GM12878 (cell line): ENCODE data around the gene TTLL4. TPM values are rescaled to one million over a fixed set of nuclear protein-coding genes. Genes with fewer than 3 reads are reported as not detected.

Experiments used
- ATAC-seq: fragments of 200-7000 bp; cut with Tn5 transposase; 3 replicates; pipeline ENCODE4 v1.9.1; 2020; ENCODE audit warnings: mild to moderate bottlenecking, moderate library complexity
- BruUV-seq: library from RNA; stranded (reverse); fragments of 400-500 nt; replicated peaks from 2 replicates; lab custom pipeline; 2021; lab: Mats Ljungman, UMichigan
- CTCF ChIA-PET: fragments of 300-600 bp; sonication (Branson Sonifier 250); formaldehyde crosslinking; extraction: SDS; loops from one replicate; lab custom pipeline; 2021; ENCODE audit warnings: inconsistent platforms; lab: Yijun Ruan, JAX
- POLR2A ChIA-PET: fragments of 350-600 bp; formaldehyde crosslinking; extraction: SDS; loops from one replicate; lab custom pipeline; 2021; ENCODE audit warnings: inconsistent platforms; lab: Charles Lee
- RAD21 ChIA-PET: fragments of 300-600 bp; sonication (Branson Sonifier 250); formaldehyde crosslinking; loops from one replicate; lab custom pipeline; 2023; ENCODE audit warnings: antibody characterized with exemption; ENCODE audit not compliant: unreplicated experiment; lab: Charles Lee
- SMC1A ChIA-PET: fragments of 300-600 bp; sonication (Branson Sonifier 250); formaldehyde crosslinking; loops from one replicate; lab custom pipeline; 2023; ENCODE audit not compliant: unreplicated experiment, uncharacterized antibody; lab: Charles Lee
- DNase-seq: peaks from one replicate; pipeline ENCODE4 v3.0.0-alpha.2; 2011; ENCODE audit warnings: low read depth, low spot score
- FAIRE-seq: peaks from 3 replicates; lab custom pipeline; 2011; peaks lifted over from hg19 to GRCh38; lab: Jason Lieb, UNC
- H2AFZ ChIP-seq: 2 replicates; pipeline ENCODE4 v1.6.0; 2011; ENCODE audit warnings: low read depth, low read length, control low read depth; ENCODE audit not compliant: control insufficient read depth
- H3K27ac ChIP-seq: 2 replicates; pipeline ENCODE4 v1.5.1; 2011; ENCODE audit warnings: control low read depth; ENCODE audit not compliant: control insufficient read depth, insufficient read depth
- H3K27me3 ChIP-seq, 2 experiments: replicated peaks in 1 of 2; 2 replicates each; pipeline versions ENCODE4 v1.6.0 to v1.6.1; 2011; ENCODE audit warnings: low read length in 1 of 2; ENCODE audit not compliant: control insufficient read depth in 2 of 2, insufficient read depth in 2 of 2
- H3K36me3 ChIP-seq, 2 experiments: 2 replicates each; pipeline ENCODE4 v1.5.1; 2011; ENCODE audit warnings: low read length in 1 of 2; ENCODE audit not compliant: control insufficient read depth in 2 of 2, insufficient read depth in 2 of 2
- H3K4me1 ChIP-seq: 2 replicates; pipeline ENCODE4 v1.6.1; 2011; ENCODE audit warnings: mild to moderate bottlenecking, low read length, moderate library complexity, mixed read lengths; ENCODE audit not compliant: control insufficient read depth, insufficient read depth
- H3K4me2 ChIP-seq: 2 replicates; pipeline ENCODE4 v1.6.0; 2011; ENCODE audit warnings: control low read depth; ENCODE audit not compliant: control insufficient read depth, insufficient read depth
- H3K4me3 ChIP-seq: fragments of 200-600 bp; sonication (generic); 2 replicates; pipeline ENCODE4 v1.5.1; 2016
- H3K79me2 ChIP-seq: 2 replicates; pipeline ENCODE4 v1.6.0; 2011; ENCODE audit warnings: low read length; ENCODE audit not compliant: control insufficient read depth, insufficient read depth
- H3K9ac ChIP-seq: 2 replicates; pipeline ENCODE4 v1.8.0; 2011; ENCODE audit warnings: low read length, control low read depth, mixed read lengths; ENCODE audit not compliant: control insufficient read depth, insufficient read depth
- H3K9me3 ChIP-seq: replicated peaks from 3 replicates; pipeline ENCODE4 v1.5.1; 2011; ENCODE audit warnings: mild to moderate bottlenecking, low read length; ENCODE audit not compliant: control insufficient read depth, insufficient read depth
- H4K20me1 ChIP-seq: 2 replicates; pipeline ENCODE4 v1.6.0; 2011; ENCODE audit not compliant: control insufficient read depth, insufficient read depth
- ETV6 ChIP-seq, 2 experiments: fragments of 450-650 bp in 1 of 2; IDR thresholded peaks in 1 of 2; conservative IDR thresholded peaks in 1 of 2; 2 replicates each; pipeline ENCODE4 v1.6.1; 2014; ENCODE audit warnings: antibody characterized with exemption in 1 of 2, borderline replicate concordance in 1 of 2, low read depth in 1 of 2, mild to moderate bottlenecking in 1 of 2, moderate library complexity in 1 of 2
- FOXK2 ChIP-seq: fragments of 450-650 bp; IDR thresholded peaks from 2 replicates; pipeline ENCODE4 v1.6.1; 2017; ENCODE audit warnings: mild to moderate bottlenecking, moderate library complexity
- HDAC6 ChIP-seq: fragments of 200-600 bp; sonication (generic); IDR thresholded peaks from one replicate; pipeline ENCODE4 v1.8.0; 2017; ENCODE audit warnings: antibody characterized with exemption; ENCODE audit not compliant: unreplicated experiment
- PAX5 ChIP-seq: IDR thresholded peaks from 2 replicates; pipeline ENCODE4 v1.6.1; 2011; ENCODE audit warnings: low read depth, low read length, borderline replicate concordance
- ZSCAN29 ChIP-seq: fragments of 450-650 bp; IDR thresholded peaks from 2 replicates; pipeline ENCODE4 v1.6.1; 2017; ENCODE audit warnings: mild to moderate bottlenecking, moderate library complexity
- WGBS: methylation state at CpG from one replicate; pipeline ENCODE4 v1.1.6; 2016; ENCODE audit warnings: low lambda C conversion rate; ENCODE audit not compliant: insufficient replicate concordance, insufficient coverage; ENCODE audit errors: missing lambda C conversion rate; 5-methylcytosine and 5-hydroxymethylcytosine counted together
- in situ Hi-C: fragments of 300-500 bp; cut with MboI; formaldehyde crosslinking; loops from 9 replicates; pipeline ENCODE4 v1.14.3; 2018; ENCODE audit warnings: mixed read lengths
- intact Hi-C: fragments of 100-400 bp; cut with micrococcal nuclease; formaldehyde crosslinking; loops from one replicate; pipeline ENCODE4 v1.14.2; 2022; ENCODE audit not compliant: unreplicated experiment
- polyA plus RNA-seq, 11 experiments: library from polyadenylated mRNA; depleted of rRNA in 4 of 11; unstranded in 6 of 11; stranded (reverse) in 5 of 11; fragments of >200 nt; fragmentation: Nextera tagmentation in 4 of 11; fragmentation: Illumina TruSeq in 1 of 11; extraction: Ambion mirVana in 4 of 11; extraction: Trizol in 1 of 11; gene quantifications; 1 replicate in 1 of 11; 2 replicates in 10 of 11; pipeline versions ENCODE4 v1.2.1 to v1.2.3, GENCODE V29; 2011 to 2016; ENCODE audit warnings: inconsistent platforms in 2 of 11, missing spikeins in 2 of 11, low read depth in 1 of 11
- total RNA-seq, 4 experiments: library from RNA; depleted of rRNA in 3 of 4; stranded (reverse); fragments of >200 nt in 3 of 4; fragmentation: Illumina TruSeq in 1 of 4; extraction: Trizol in 1 of 4; gene quantifications; 2 replicates each; pipeline versions ENCODE4 v1.2.1 to v1.2.3, GENCODE V29; 2013 to 2021
- TF ChIP-seq, protein P1 (sequence below): fragments of 450-650 bp; IDR thresholded peaks from 2 replicates; pipeline ENCODE4 v1.6.1; 2016; ENCODE audit warnings: mild to moderate bottlenecking
- TF ChIP-seq, protein P2 (sequence below): fragments of 450-650 bp; IDR thresholded peaks from 2 replicates; pipeline ENCODE4 v1.6.1; 2014; ENCODE audit warnings: mild to moderate bottlenecking

Gene TTLL4
- total and polyA plus RNA-seq, 10 of the 15 experiments (the other 5 are each of a cell fraction or from before 2014, with no cell fraction given), result 16.6 to 63.1 (median 32.9) TPM

DNA sequence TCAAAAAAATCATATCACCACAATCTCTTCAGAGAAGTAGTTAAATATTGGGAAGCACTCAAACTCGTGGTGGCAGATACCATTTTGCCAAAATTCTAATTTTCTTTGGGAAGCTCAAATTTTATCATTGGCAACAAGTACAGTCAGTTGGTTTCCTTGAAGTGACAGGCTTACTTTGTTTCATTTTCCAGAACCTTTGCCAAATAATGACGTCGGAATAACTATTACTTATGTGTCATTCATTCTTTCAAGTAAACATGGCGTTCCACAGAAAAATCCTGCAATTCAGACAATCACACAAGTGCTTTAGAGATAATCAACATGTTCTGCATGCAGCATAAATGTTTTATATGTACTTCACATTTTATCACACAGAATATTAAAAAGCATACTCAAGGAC is 5.4 kb downstream of the TTLL4 start:
- H3K9me3 ChIP-seq, result no peaks in the 10 kb centered on the region
- intact Hi-C loops (no loop called here), in situ Hi-C loops (no loop called here)
- no peaks in the 10 kb centered on the region for H3K27me3 ChIP-seq
- no peak overlapping the region for H3K4me3 ChIP-seq
- ATAC-seq (no peak), DNase-seq (no peak), FAIRE-seq (no peak)
- ChIA-PET RAD21 (no interaction called here), SMC1A (interaction anchor here (1.5 kb wide), 1 partner anchor 11 kb away, joined by 3 read pairs; no protein-coding TSS in a partner anchor), POLR2A (no interaction called here), CTCF (no interaction called here)
- H3K9ac ChIP-seq, result no peak overlapping the region
- no peaks in the 10 kb centered on the region for H4K20me1 ChIP-seq
- H3K79me2 ChIP-seq, result peaks cover 44% of the 10 kb centered on the region
- H3K36me3 ChIP-seq, result peaks cover 1 to 12% of the 10 kb centered on the region in 2 experiments; a peak in 3 of 4 replicates
- TF ChIP-seq, protein P1, sequence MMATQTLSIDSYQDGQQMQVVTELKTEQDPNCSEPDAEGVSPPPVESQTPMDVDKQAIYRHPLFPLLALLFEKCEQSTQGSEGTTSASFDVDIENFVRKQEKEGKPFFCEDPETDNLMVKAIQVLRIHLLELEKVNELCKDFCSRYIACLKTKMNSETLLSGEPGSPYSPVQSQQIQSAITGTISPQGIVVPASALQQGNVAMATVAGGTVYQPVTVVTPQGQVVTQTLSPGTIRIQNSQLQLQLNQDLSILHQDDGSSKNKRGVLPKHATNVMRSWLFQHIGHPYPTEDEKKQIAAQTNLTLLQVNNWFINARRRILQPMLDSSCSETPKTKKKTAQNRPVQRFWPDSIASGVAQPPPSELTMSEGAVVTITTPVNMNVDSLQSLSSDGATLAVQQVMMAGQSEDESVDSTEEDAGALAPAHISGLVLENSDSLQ, result no peak
- no peak for TF ChIP-seq PAX5
- TF ChIP-seq HDAC6, result no peak
- TF ChIP-seq, protein P2, sequence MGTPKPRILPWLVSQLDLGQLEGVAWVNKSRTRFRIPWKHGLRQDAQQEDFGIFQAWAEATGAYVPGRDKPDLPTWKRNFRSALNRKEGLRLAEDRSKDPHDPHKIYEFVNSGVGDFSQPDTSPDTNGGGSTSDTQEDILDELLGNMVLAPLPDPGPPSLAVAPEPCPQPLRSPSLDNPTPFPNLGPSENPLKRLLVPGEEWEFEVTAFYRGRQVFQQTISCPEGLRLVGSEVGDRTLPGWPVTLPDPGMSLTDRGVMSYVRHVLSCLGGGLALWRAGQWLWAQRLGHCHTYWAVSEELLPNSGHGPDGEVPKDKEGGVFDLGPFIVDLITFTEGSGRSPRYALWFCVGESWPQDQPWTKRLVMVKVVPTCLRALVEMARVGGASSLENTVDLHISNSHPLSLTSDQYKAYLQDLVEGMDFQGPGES, result no peak
- TF ChIP-seq ETV6 (conservative IDR thresholded peaks at IDR 0.05 in 1 of 2, IDR thresholded peaks at IDR 0.05 in 1 of 2; ENCODE audit: borderline replicate concordance in 1 of 2, low read depth in 1 of 2), result no peak
- TF ChIP-seq FOXK2, result no peak
- no peak for TF ChIP-seq ZSCAN29
- no peak overlapping the region for H3K27ac ChIP-seq
- no TSS peak for BruUV-seq
- H3K4me2 ChIP-seq, result no peak overlapping the region
- WGBS, result 94% methylated on average over 4 of the region's 4 CpGs
- no peaks in the 10 kb centered on the region for H3K4me1 ChIP-seq
- H2AFZ ChIP-seq, result no peak overlapping the region
